GM21576 (cell line): Measurements from ENCODE around the gene SLC26A1.
"Not testable (repeated sequence)": the region's sequence is repeated elsewhere in the genome, so short reads cannot be mapped to it uniquely, and the experiment has no call there.

Source experiments
- ATAC-seq: cut with Tn5 transposase; IDR thresholded peaks from one replicate; pipeline ENCODE4 v1.9.1; 2021; ENCODE audit warnings: mild to moderate bottlenecking, moderate library complexity; ENCODE audit not compliant: unreplicated experiment

Gene SLC26A1

GRCh38 chr4:986428-986878 is 6.8 kb downstream of the SLC26A1 start:
- ATAC-seq = peak; percentile 13

DNA sequence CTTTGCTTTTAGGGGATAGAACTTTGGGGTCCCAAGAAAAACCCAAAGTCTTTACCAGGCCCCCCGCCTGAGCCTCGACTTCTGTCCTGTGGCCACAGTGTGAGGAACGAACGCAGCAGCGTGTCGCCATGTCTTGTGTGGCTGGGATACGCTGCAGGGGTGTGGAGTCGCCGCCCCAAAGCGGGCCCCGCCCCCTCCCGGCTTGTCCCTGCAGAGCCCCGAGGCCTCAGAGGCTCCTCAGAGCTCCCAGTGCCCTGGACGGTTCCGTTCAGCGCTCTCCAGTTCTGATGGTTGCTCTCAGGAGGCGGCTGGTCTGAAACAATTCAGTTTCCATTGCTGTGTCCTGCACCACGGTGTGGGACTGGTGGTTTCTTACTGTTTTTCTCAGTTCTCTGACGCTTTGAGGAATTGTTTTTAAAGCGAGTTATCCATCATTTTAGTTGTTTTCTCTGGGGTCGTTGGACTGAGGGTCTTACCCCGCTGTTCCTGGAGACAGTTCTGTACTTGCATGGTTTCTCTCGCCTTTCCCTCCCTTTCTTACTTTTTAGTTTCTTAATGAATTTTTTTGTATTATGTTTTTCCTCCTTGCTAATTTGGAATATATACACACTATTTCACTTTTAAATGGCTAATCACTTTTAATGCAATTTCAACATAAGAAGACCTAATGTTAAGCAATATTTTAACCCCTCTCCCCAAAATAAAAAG is 7.9 kb downstream of the SLC26A1 start:
- ATAC-seq = no peak

GRCh38 chr4:984336-985054 is 8.7 kb downstream of the SLC26A1 start:
- no peak for ATAC-seq

GRCh38 chr4:982814-983213 is 10.4 kb downstream of the SLC26A1 start:
- no peak for ATAC-seq

DNA sequence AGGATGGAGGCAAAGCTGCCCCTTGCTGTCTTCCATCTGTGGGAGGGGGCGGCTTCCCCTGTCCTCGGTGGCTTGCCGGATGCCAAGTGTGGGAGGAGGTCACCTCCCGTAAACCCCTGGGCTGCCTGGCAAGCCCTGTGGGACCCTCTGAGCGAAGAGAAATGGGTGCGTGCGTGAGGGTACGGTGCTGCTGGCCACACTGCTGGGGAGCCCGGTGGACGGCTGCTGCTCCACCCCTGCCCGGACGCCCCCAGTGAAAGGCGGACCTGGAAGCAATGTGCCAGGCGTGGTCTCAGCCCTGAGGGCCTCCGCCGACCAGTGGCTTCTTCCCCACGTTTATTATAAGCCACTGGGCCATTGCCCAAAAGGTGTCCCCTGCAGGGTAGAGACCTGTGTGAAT is 10.9 kb downstream of the SLC26A1 start:
- ATAC-seq = no peak

GRCh38 chr4:978957-979701 is 14.1 kb downstream of the SLC26A1 start:
- ATAC-seq = no peak

- ATAC-seq = not testable (repeated sequence)
These were observed 17.2 kb downstream of the SLC26A1 start for GRCh38 chr4:976016-976415.

DNA sequence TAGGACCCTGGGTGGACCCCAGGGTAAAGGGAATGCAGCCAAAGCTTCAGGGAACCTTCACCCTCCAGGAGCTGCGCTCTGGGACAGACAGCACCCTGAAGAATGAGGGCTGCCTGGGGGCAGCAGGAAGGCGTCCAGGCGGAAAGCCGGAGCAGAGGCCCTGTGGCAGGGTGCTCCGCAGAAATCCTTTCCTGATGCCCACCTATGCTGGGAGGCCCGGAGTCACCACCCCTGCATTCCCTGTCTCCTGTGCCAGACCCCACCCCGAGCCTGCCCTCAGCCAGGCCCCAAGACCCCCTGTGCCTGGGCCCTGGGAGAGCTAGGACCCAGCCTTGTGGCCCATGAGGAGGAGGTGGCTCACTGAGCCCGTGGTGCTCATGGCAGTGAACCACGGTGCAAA is 18.5 kb downstream of the SLC26A1 start:
- no peak for ATAC-seq

- peak; percentile 54 for ATAC-seq
These were observed 19.5 kb downstream of the SLC26A1 start, which contains the start of gene DGKQ for GRCh38 chr4:973431-974397. DGKQ (minus strand) TSS chr4:973569; CDS start chr4:973482, 87 bp downstream.

GRCh38 chr4:972651-973424 is 20.4 kb downstream of the SLC26A1 start:
- peak; percentile 42 for ATAC-seq

- no peak for ATAC-seq
These were observed 21.3 kb downstream of the SLC26A1 start for GRCh38 chr4:971666-972500.

- ATAC-seq = no peak
These were observed 22.2 kb downstream of the SLC26A1 start for GRCh38 chr4:970854-971520.

DNA sequence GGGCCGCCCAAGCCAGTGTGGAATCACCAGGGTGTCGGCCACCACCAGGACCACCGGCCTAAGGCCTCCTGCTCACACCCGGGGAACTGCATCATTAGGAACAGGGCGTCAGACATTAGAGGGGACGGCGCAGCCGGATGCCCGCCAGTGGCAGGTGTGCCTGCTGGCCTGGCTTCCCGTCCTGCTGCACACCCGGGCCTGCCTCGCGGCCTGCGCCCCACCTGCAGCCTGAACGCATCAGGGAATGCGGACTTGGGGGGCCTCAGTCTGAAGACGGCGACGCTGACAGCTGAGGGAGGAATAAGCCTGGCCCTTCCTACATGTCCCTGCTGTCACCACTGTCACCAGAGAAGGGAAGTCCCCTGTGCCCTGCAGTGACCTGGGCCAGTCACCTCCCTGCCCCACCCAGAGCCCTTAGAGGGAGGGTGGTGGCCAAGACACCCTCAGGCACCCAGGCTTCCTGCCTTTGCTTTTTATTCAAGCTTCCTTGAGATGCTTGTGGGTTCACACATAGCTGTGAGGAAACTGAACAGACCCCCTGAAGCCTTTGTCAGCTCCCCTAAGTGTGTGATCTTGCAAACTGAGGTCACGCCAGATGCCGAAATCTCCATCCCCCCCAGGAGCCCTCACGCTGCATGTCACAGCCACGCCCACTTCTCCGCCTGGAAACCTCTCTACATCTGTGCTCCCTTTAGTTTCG is 23.0 kb downstream of the SLC26A1 start:
- ATAC-seq = no peak

DNA sequence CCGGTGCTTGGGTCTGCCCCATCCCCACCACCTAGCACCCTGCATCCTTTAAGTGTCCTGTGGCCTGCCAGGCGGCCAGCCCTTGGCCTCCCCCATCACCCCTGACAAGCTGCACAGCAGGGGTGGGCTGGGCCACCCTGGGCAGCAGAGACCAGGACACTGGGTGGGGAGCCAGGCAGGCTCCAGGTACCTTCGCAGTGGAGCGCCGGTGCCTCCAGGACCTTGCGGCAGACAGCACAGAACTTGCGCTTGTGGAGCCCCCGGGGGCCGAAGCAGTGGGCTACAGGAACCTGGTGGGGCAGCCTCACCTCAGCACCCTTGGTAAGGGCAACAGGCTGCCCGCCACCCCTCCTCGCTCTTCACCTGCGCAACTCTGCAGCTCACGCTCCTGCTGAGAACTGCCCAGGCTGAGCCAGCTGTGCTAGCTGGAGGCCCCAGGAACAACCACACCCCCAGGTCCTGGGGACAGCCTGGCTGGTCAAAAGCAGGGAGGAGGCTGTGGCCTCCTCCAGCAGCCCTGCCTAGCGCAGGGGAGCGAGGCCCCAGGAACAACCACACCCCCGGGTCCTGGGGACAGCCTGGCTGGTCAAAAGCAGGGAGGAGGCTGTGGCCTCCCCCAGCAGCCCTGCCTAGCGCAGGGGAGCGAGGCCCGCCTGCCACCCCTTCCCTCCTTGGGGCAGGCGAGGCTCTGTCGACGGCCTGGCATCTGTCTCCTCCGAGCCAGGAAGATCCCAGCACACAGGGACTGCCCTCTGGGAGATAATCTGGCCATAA is 24.4 kb downstream of the SLC26A1 start:
- ATAC-seq = no peak

DNA sequence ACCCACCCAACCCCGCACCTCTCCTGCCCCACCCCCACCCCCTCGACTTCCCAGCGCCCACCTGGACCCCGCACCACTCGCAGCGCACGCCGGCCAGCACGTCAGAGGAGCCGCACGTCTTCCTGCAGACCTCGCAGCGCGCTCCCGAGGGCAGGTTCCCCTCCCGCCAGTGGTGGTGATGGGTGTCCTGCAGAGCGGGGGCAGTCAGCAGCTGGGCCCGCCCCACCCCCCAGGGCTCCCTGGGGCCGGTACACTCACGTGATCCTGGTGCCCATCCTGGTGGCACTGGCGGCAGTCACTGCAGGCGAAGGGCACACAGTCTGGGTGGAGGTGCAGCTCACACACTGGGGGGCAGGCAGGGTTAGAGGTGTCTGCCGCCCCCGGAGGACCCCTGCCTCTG is 25.0 kb downstream of the SLC26A1 start:
- no peak for ATAC-seq

DNA sequence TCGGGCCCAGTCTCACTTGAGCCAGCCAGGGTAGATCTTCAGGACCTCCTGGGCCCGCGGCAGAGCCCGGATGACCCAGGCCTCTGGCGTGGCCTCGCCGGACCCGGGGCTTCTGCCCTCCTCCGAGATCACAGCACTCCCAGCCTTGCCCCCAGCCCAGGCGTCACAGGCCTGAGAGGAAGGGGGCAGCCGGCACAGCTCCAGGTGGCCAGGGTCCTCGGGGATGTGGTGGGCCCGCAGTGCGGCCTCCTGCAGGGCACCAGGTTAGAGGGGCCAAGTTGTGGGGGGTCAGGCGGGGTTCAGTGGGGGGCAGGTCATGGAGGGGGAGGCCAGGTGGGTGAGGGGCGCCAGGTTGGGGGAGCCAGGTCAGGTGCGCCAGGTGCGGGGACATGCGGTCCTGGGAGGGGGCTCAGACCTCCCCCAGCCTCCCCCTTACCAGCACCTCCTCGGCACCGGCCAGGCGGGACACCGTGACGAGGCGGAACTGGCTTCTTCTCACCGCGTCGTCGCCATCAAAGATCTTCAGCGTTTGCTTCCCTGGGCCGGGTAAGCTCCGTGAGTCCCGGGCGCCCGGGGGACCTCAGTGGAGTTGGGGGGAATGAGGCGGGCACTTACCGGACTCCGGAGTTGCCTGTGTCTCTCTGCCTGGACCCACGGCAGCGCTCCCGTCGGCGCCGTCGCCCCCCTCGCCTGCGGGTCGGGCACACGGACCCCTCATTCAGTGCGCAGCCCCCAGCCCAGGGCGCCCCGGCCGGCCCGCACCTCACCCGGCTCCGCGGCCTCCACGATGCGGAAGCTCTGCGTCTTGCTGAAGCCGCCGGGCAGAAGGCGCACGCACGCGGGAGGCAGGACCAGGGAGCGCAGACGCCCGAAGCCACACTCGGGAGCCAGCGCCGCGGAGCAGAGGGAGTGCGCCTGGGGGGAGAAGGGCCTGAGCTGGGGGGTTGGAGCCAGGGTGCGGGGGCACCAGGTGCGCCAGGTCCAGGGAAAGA is 25.8 kb downstream of the SLC26A1 start:
- ATAC-seq = no peak
